ENCODE results near the gene UGT8. TPM values are rescaled to one million over a fixed set of nuclear protein-coding genes. Genes with fewer than 3 reads are reported as not detected.
"Not testable (repeated sequence)": the region's sequence is repeated elsewhere in the genome, so short reads cannot be mapped to it uniquely, and the experiment has no call there.

The UGT8 gene
- total RNA-seq, 1 donor from 2014 or later = 4.5 TPM

GRCh38 chr4:114613560-114613959 is 15.0 kb downstream of the UGT8 start:
- no peak overlapping the region for H3K4me3 Mint-ChIP-seq (ENCODE audit: low read depth)
- DNase-seq (ENCODE audit: low spot score, unreplicated experiment) = no peak
- H3K9me3 Mint-ChIP-seq (ENCODE audit: low read depth) = no peaks in the 10 kb centered on the region
- TF ChIP-seq CTCF (IDR thresholded peaks at IDR 0.05; ENCODE audit: unreplicated experiment) = no peak
- no peaks in the 10 kb centered on the region for H3K36me3 Mint-ChIP-seq (ENCODE audit: insufficient read depth)
- H3K27me3 Mint-ChIP-seq = no peaks in the 10 kb centered on the region
- H3K27ac Mint-ChIP-seq = no peak overlapping the region
- H3K4me1 Mint-ChIP-seq (ENCODE audit: low read depth) = peaks cover 7% of the 10 kb centered on the region

GRCh38 chr4:114615435-114615834 is 16.8 kb downstream of the UGT8 start:
- no peak for TF ChIP-seq CTCF (IDR thresholded peaks at IDR 0.05; ENCODE audit: unreplicated experiment)
- Mint-ChIP-seq H3K36me3 (ENCODE audit: insufficient read depth) (no peaks in the 10 kb centered on the region), H3K27me3 (no peaks in the 10 kb centered on the region), H3K9me3 (ENCODE audit: low read depth) (no peaks in the 10 kb centered on the region), H3K27ac (peak overlapping the region; percentile 45), H3K4me1 (ENCODE audit: low read depth) (peaks cover 7% of the 10 kb centered on the region), H3K4me3 (ENCODE audit: low read depth) (no peak overlapping the region)
- DNase-seq (ENCODE audit: low spot score, unreplicated experiment) = no peak

GRCh38 chr4:114616036-114616435 is 17.4 kb downstream of the UGT8 start:
- not testable (repeated sequence) for H3K9me3 Mint-ChIP-seq (ENCODE audit: low read depth); H3K4me1 Mint-ChIP-seq (ENCODE audit: low read depth); H3K36me3 Mint-ChIP-seq (ENCODE audit: insufficient read depth); H3K27me3 Mint-ChIP-seq; H3K4me3 Mint-ChIP-seq (ENCODE audit: low read depth); H3K27ac Mint-ChIP-seq; DNase-seq (ENCODE audit: low spot score, unreplicated experiment)

GRCh38 chr4:114626196-114626595 is 27.6 kb downstream of the UGT8 start:
- Mint-ChIP-seq H3K4me3 (ENCODE audit: low read depth) (no peak overlapping the region), H3K27me3 (no peaks in the 10 kb centered on the region), H3K27ac (no peak overlapping the region), H3K36me3 (ENCODE audit: insufficient read depth) (no peaks in the 10 kb centered on the region), H3K4me1 (ENCODE audit: low read depth) (no peaks in the 10 kb centered on the region), H3K9me3 (ENCODE audit: low read depth) (peaks cover 2% of the 10 kb centered on the region)
- TF ChIP-seq CTCF (IDR thresholded peaks at IDR 0.05; ENCODE audit: unreplicated experiment) = no peak
- no peak for DNase-seq (ENCODE audit: low spot score, unreplicated experiment)

- H3K4me1 Mint-ChIP-seq (ENCODE audit: low read depth) = no peaks in the 10 kb centered on the region
- no peak for DNase-seq (ENCODE audit: low spot score, unreplicated experiment)
- no peak for TF ChIP-seq CTCF (IDR thresholded peaks at IDR 0.05; ENCODE audit: unreplicated experiment)
- H3K27ac Mint-ChIP-seq = no peak overlapping the region
- no peaks in the 10 kb centered on the region for H3K27me3 Mint-ChIP-seq
- no peaks in the 10 kb centered on the region for H3K36me3 Mint-ChIP-seq (ENCODE audit: insufficient read depth)
- peaks cover 3% of the 10 kb centered on the region for H3K9me3 Mint-ChIP-seq (ENCODE audit: low read depth)
- no peak overlapping the region for H3K4me3 Mint-ChIP-seq (ENCODE audit: low read depth)
These were observed 37.8 kb downstream of the UGT8 start for GRCh38 chr4:114636192-114636935.

- no peak overlapping the region for H3K4me3 Mint-ChIP-seq (ENCODE audit: low read depth)
- H3K9me3 Mint-ChIP-seq (ENCODE audit: low read depth) = peaks cover 3% of the 10 kb centered on the region
- TF ChIP-seq CTCF (IDR thresholded peaks at IDR 0.05; ENCODE audit: unreplicated experiment) = no peak
- H3K4me1 Mint-ChIP-seq (ENCODE audit: low read depth) = peaks cover 8% of the 10 kb centered on the region
- no peak for DNase-seq (ENCODE audit: low spot score, unreplicated experiment)
- no peak overlapping the region for H3K27ac Mint-ChIP-seq
- no peaks in the 10 kb centered on the region for H3K27me3 Mint-ChIP-seq
- no peaks in the 10 kb centered on the region for H3K36me3 Mint-ChIP-seq (ENCODE audit: insufficient read depth)
These were observed 43.7 kb downstream of the UGT8 start for GRCh38 chr4:114642173-114642780.
